WTC11 (cell line): ENCODE measurements around the gene CD200R1. TPM values are rescaled to one million over a fixed set of nuclear protein-coding genes. Genes with fewer than 3 reads are reported as not detected.

Experiments used
- ATAC-seq: fragments of 200-7000 bp; cut with Tn5 transposase; 2 replicates; pipeline ENCODE4 v1.10.0; 2021; ENCODE audit warnings: mild to moderate bottlenecking, moderate library complexity
- CTCF ChIA-PET: fragments of 300-600 bp; sonication (Branson Sonifier 250); formaldehyde crosslinking; loops from one replicate; lab custom pipeline; 2021; ENCODE audit warnings: antibody characterized with exemption; lab: Charles Lee
- POLR2A ChIA-PET: fragments of 350-600 bp; sonication (Branson Sonifier 250); formaldehyde crosslinking; loops from one replicate; lab custom pipeline; 2021; ENCODE audit warnings: antibody characterized with exemption; lab: Charles Lee
- DNase-seq: peaks from one replicate; pipeline ENCODE4 v3.0.0; 2021; ENCODE audit warnings: low spot score
- H3K27ac Mint-ChIP-seq: 2 replicates; pipeline ENCODE4 v1.8.0; 2021; ENCODE audit warnings: mixed read lengths
- H3K27me3 Mint-ChIP-seq: 2 replicates; pipeline ENCODE4 v1.8.0; 2021; ENCODE audit warnings: low read depth, mild to moderate bottlenecking, moderate library complexity, mixed read lengths
- H3K36me3 Mint-ChIP-seq: 2 replicates; pipeline ENCODE4 v1.8.0; 2021; ENCODE audit warnings: mixed read lengths
- H3K4me1 Mint-ChIP-seq: 2 replicates; pipeline ENCODE4 v1.8.0; 2022; ENCODE audit warnings: mixed read lengths
- H3K4me3 Mint-ChIP-seq: 2 replicates; pipeline ENCODE4 v1.8.0; 2021; ENCODE audit warnings: mild to moderate bottlenecking, moderate library complexity, mixed read lengths
- H3K9me3 Mint-ChIP-seq: 2 replicates; pipeline ENCODE4 v1.8.0; 2021; ENCODE audit warnings: mixed read lengths
- ZBTB21 ChIP-seq: sonication (generic); formaldehyde crosslinking; IDR thresholded peaks from 2 replicates; pipeline ENCODE4 v1.8.1; 2023; ENCODE audit warnings: mild to moderate bottlenecking, missing genetic modification reagents, borderline replicate concordance
- ZNF121 ChIP-seq: sonication (generic); formaldehyde crosslinking; IDR thresholded peaks from 2 replicates; pipeline ENCODE4 v1.8.0; 2023; ENCODE audit warnings: missing genetic modification reagents
- total RNA-seq: library from RNA; stranded (reverse); gene quantifications from 3 replicates; pipeline ENCODE4 v1.2.3, GENCODE V29; 2021
- TF ChIP-seq, protein P1 (sequence below): sonication (generic); formaldehyde crosslinking; IDR thresholded peaks from 2 replicates; pipeline ENCODE4 v1.8.1; 2022; ENCODE audit warnings: mild to moderate bottlenecking, missing genetic modification reagents, moderate library complexity, borderline replicate concordance
- TF ChIP-seq, protein P2 (sequence below): sonication (generic); formaldehyde crosslinking; IDR thresholded peaks from 2 replicates; pipeline ENCODE4 v1.8.0; 2022; ENCODE audit warnings: mild to moderate bottlenecking, missing genetic modification reagents
- TF ChIP-seq, protein P3 (sequence below): sonication (generic); formaldehyde crosslinking; conservative IDR thresholded peaks from 2 replicates; pipeline ENCODE4 v1.8.1; 2023; ENCODE audit warnings: mild to moderate bottlenecking, low read depth, missing genetic modification reagents, moderate library complexity
- TF ChIP-seq, protein P4 (sequence below): sonication (generic); formaldehyde crosslinking; IDR thresholded peaks from 2 replicates; pipeline ENCODE4 v1.8.1; 2023; ENCODE audit warnings: mild to moderate bottlenecking, missing genetic modification reagents, moderate library complexity
- TF ChIP-seq, protein P5 (sequence below): sonication (generic); formaldehyde crosslinking; IDR thresholded peaks from 2 replicates; pipeline ENCODE4 v1.8.0; 2023; ENCODE audit warnings: missing genetic modification reagents, mild to moderate bottlenecking, borderline replicate concordance
- TF ChIP-seq, protein P6 (sequence below): sonication (generic); formaldehyde crosslinking; IDR thresholded peaks from 2 replicates; pipeline ENCODE4 v1.8.0; 2023; ENCODE audit warnings: missing genetic modification reagents
- TF ChIP-seq, protein P7 (sequence below): sonication (generic); formaldehyde crosslinking; IDR thresholded peaks from 2 replicates; pipeline ENCODE4 v1.8.0; 2022; ENCODE audit warnings: mild to moderate bottlenecking, missing genetic modification reagents
- TF ChIP-seq, protein P8 (sequence below): sonication (generic); formaldehyde crosslinking; IDR thresholded peaks from 2 replicates; pipeline ENCODE4 v1.8.1; 2023; ENCODE audit warnings: mild to moderate bottlenecking, moderate library complexity, missing genetic modification reagents
- TF ChIP-seq, protein P9 (sequence below): fragments of 250-450 bp; sonication (Bioruptor Pico); IDR thresholded peaks from 2 replicates; pipeline ENCODE4 v1.9.0; 2021; ENCODE audit warnings: moderate library complexity, mild to moderate bottlenecking, inconsistent platforms, borderline replicate concordance

CD200R1 gene
- total RNA-seq, 1 experiment from 2014 or later = not detected

DNA sequence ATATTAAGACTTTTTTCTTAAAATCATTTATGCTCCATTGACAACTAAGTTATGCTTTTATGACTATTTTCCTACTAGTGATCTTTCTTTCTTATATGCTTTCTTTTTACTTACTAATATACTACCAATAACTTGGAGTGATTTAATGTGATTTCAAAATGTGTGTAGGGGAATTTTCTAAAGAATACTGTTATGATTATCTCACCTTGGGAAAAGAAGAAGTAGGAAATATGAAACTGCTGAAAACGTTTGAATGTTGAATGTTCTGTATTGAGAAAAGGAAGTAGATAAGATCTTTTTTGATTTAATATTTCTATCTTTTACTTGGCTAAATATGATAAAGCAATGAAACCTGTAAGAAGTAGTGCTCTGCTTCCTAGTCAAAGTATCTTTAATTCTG is 7.8 kb upstream of the CD200R1 start:
- ATAC-seq = no peak
- Mint-ChIP-seq H3K27me3 (peaks cover 4% of the 10 kb centered on the region), H3K27ac (no peak overlapping the region), H3K4me3 (no peak overlapping the region), H3K4me1 (no peaks in the 10 kb centered on the region), H3K36me3 (no peaks in the 10 kb centered on the region), H3K9me3 (no peaks in the 10 kb centered on the region)
- TF ChIP-seq, protein P1, sequence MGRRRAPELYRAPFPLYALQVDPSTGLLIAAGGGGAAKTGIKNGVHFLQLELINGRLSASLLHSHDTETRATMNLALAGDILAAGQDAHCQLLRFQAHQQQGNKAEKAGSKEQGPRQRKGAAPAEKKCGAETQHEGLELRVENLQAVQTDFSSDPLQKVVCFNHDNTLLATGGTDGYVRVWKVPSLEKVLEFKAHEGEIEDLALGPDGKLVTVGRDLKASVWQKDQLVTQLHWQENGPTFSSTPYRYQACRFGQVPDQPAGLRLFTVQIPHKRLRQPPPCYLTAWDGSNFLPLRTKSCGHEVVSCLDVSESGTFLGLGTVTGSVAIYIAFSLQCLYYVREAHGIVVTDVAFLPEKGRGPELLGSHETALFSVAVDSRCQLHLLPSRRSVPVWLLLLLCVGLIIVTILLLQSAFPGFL (CRISPR knock-in tag) = no peak
- TF ChIP-seq, protein P2, sequence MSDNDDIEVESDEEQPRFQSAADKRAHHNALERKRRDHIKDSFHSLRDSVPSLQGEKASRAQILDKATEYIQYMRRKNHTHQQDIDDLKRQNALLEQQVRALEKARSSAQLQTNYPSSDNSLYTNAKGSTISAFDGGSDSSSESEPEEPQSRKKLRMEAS (CRISPR knock-in tag) = no peak
- TF ChIP-seq, protein P3, sequence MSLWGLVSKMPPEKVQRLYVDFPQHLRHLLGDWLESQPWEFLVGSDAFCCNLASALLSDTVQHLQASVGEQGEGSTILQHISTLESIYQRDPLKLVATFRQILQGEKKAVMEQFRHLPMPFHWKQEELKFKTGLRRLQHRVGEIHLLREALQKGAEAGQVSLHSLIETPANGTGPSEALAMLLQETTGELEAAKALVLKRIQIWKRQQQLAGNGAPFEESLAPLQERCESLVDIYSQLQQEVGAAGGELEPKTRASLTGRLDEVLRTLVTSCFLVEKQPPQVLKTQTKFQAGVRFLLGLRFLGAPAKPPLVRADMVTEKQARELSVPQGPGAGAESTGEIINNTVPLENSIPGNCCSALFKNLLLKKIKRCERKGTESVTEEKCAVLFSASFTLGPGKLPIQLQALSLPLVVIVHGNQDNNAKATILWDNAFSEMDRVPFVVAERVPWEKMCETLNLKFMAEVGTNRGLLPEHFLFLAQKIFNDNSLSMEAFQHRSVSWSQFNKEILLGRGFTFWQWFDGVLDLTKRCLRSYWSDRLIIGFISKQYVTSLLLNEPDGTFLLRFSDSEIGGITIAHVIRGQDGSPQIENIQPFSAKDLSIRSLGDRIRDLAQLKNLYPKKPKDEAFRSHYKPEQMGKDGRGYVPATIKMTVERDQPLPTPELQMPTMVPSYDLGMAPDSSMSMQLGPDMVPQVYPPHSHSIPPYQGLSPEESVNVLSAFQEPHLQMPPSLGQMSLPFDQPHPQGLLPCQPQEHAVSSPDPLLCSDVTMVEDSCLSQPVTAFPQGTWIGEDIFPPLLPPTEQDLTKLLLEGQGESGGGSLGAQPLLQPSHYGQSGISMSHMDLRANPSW (CRISPR knock-in tag) = no peak
- TF ChIP-seq, protein P4, sequence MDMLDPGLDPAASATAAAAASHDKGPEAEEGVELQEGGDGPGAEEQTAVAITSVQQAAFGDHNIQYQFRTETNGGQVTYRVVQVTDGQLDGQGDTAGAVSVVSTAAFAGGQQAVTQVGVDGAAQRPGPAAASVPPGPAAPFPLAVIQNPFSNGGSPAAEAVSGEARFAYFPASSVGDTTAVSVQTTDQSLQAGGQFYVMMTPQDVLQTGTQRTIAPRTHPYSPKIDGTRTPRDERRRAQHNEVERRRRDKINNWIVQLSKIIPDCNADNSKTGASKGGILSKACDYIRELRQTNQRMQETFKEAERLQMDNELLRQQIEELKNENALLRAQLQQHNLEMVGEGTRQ = no peak
- TF ChIP-seq, protein P5, sequence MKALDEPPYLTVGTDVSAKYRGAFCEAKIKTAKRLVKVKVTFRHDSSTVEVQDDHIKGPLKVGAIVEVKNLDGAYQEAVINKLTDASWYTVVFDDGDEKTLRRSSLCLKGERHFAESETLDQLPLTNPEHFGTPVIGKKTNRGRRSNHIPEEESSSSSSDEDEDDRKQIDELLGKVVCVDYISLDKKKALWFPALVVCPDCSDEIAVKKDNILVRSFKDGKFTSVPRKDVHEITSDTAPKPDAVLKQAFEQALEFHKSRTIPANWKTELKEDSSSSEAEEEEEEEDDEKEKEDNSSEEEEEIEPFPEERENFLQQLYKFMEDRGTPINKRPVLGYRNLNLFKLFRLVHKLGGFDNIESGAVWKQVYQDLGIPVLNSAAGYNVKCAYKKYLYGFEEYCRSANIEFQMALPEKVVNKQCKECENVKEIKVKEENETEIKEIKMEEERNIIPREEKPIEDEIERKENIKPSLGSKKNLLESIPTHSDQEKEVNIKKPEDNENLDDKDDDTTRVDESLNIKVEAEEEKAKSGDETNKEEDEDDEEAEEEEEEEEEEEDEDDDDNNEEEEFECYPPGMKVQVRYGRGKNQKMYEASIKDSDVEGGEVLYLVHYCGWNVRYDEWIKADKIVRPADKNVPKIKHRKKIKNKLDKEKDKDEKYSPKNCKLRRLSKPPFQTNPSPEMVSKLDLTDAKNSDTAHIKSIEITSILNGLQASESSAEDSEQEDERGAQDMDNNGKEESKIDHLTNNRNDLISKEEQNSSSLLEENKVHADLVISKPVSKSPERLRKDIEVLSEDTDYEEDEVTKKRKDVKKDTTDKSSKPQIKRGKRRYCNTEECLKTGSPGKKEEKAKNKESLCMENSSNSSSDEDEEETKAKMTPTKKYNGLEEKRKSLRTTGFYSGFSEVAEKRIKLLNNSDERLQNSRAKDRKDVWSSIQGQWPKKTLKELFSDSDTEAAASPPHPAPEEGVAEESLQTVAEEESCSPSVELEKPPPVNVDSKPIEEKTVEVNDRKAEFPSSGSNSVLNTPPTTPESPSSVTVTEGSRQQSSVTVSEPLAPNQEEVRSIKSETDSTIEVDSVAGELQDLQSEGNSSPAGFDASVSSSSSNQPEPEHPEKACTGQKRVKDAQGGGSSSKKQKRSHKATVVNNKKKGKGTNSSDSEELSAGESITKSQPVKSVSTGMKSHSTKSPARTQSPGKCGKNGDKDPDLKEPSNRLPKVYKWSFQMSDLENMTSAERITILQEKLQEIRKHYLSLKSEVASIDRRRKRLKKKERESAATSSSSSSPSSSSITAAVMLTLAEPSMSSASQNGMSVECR (CRISPR knock-in tag) = no peak
- TF ChIP-seq ZBTB21 (CRISPR knock-in tag) (no peak), ZNF121 (CRISPR knock-in tag) (no peak)
- TF ChIP-seq, protein P6, sequence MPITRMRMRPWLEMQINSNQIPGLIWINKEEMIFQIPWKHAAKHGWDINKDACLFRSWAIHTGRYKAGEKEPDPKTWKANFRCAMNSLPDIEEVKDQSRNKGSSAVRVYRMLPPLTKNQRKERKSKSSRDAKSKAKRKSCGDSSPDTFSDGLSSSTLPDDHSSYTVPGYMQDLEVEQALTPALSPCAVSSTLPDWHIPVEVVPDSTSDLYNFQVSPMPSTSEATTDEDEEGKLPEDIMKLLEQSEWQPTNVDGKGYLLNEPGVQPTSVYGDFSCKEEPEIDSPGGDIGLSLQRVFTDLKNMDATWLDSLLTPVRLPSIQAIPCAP (CRISPR knock-in tag) = no peak
- TF ChIP-seq, protein P7, sequence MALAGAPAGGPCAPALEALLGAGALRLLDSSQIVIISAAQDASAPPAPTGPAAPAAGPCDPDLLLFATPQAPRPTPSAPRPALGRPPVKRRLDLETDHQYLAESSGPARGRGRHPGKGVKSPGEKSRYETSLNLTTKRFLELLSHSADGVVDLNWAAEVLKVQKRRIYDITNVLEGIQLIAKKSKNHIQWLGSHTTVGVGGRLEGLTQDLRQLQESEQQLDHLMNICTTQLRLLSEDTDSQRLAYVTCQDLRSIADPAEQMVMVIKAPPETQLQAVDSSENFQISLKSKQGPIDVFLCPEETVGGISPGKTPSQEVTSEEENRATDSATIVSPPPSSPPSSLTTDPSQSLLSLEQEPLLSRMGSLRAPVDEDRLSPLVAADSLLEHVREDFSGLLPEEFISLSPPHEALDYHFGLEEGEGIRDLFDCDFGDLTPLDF (CRISPR knock-in tag) = no peak
- TF ChIP-seq, protein P8, sequence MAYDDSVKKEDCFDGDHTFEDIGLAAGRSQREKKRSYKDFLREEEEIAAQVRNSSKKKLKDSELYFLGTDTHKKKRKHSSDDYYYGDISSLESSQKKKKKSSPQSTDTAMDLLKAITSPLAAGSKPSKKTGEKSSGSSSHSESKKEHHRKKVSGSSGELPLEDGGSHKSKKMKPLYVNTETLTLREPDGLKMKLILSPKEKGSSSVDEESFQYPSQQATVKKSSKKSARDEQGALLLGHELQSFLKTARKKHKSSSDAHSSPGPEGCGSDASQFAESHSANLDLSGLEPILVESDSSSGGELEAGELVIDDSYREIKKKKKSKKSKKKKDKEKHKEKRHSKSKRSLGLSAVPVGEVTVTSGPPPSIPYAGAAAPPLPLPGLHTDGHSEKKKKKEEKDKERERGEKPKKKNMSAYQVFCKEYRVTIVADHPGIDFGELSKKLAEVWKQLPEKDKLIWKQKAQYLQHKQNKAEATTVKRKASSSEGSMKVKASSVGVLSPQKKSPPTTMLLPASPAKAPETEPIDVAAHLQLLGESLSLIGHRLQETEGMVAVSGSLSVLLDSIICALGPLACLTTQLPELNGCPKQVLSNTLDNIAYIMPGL (CRISPR knock-in tag) = no peak
- TF ChIP-seq, protein P9, sequence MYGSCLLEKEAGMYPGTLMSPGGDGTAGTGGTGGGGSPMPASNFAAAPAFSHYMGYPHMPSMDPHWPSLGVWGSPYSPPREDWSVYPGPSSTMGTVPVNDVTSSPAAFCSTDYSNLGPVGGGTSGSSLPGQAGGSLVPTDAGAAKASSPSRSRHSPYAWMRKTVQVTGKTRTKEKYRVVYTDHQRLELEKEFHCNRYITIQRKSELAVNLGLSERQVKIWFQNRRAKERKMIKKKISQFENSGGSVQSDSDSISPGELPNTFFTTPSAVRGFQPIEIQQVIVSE (CRISPR knock-in tag) = no peak
- ChIA-PET CTCF (no interaction called here), POLR2A (no interaction called here)
- no peak for DNase-seq
